Coronary artery (tissue), 2 donors: ENCODE data around the gene UEVLD.
A peak's percentile ranks its signal among the peaks of the same experiment; 100 is the strongest.

Source experiments
- DNase-seq: peaks from one replicate; pipeline ENCODE4 v3.0.0-alpha.2; 2017; ENCODE audit warnings: low spot score
- H3K27ac ChIP-seq, 2 donors: fragments of 200-600 bp; sonication (generic); one replicate each; pipeline ENCODE4 v1.5.1; 2016 to 2019
- H3K4me3 ChIP-seq: fragments of 200-600 bp; sonication (generic); 2 replicates; pipeline ENCODE4 v1.5.1; 2016; ENCODE audit warnings: mild to moderate bottlenecking, moderate library complexity
- CTCF ChIP-seq: fragments of 200-600 bp; sonication (generic); IDR thresholded peaks from one replicate; pipeline ENCODE4 v1.5.1; 2019; ENCODE audit warnings: antibody characterized with exemption

The UEVLD gene

GRCh38 chr11:18588297-18589252, at the start of gene UEVLD:
UEVLD (minus strand) TSS chr11:18588734; CDS start chr11:18588654, 80 bp downstream.
- Histone ChIP-seq H3K4me3 (peak within 1 kb of the TSS; percentile 89), H3K27ac (peak within 1 kb of the TSS; percentile 75 to 88)
- no peak for TF ChIP-seq CTCF
- DNase-seq: peak; percentile 95

- no peak for TF ChIP-seq CTCF
- Histone ChIP-seq H3K4me3 (peak within 1 kb of the TSS; percentile 88), H3K27ac (peak within 1 kb of the TSS; percentile 94 to 95)
- DNase-seq: peak; percentile 100
Observed at GRCh38 chr11:18634140-18635032, 45.9 kb upstream of the UEVLD start, which contains the start of gene SPTY2D1. SPTY2D1 (minus strand) TSS chr11:18634342; CDS start chr11:18634257, 85 bp downstream.

DNA sequence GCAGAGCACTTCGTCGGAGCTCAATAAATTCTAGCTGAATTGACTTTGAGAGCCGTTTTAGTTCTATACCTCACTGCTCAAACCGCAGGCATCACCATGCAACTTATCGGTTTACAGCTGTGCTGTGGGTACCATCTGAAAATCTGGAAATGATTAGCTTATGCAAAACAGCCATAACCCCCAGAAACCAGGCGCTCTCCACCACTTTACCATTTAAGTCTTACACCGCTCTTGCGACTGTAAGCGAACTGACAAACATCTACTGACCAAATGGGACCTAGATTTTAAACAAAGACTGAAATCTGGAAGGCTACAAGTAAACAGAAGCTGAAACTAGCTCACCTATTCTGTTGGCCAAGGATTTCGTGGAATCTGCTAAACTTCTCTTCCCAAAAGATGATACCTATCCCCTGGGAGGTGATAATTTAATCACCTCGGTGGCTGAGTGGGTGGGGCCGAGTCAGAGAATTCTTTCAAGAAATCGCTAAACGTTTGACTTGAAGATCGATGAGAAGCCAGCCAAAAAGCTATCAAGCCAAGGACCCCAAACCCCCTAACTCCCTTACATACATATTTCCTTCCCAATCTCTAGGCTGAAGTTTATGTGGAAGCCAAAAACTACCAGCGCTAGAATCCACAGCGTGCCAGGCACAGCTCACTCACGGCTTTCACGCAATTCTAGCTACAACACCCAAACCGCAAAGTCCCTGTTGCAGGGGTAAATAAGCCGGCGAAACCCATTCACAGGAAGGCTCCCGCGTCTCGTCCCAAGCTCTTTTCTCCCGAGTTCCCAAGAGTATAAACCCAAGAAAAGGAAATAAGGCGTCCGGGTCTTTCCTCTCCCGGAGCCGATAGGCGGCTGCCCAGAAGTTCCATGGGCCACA, 45.0 kb upstream of the UEVLD start:
- TF ChIP-seq CTCF: no peak
- Histone ChIP-seq H3K27ac (peak overlapping the region; percentile 94 to 95), H3K4me3 (peak overlapping the region; percentile 88)
- DNase-seq: no peak

DNA sequence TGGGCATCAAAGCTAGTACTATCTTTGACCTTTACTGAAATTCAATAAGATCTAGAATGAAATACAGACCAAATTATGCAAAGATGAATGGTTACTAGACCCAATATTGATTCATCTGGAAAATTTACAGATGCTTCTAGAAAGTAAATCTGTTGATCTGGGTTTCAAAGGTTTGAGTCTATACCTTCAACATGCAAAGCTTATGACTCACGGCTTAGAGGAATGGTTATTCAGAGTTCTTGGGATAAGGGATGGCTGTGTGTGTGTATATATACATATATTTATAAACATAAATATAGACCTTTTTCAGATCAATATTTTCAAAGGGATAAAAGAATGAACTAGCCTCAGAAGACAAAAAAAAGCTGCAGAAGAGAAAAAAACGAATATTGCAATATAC, 44.3 kb upstream of the UEVLD start:
- no peak for DNase-seq
- no peak for TF ChIP-seq CTCF
- Histone ChIP-seq H3K27ac (no peak overlapping the region), H3K4me3 (peak overlapping the region; percentile 88)

DNA sequence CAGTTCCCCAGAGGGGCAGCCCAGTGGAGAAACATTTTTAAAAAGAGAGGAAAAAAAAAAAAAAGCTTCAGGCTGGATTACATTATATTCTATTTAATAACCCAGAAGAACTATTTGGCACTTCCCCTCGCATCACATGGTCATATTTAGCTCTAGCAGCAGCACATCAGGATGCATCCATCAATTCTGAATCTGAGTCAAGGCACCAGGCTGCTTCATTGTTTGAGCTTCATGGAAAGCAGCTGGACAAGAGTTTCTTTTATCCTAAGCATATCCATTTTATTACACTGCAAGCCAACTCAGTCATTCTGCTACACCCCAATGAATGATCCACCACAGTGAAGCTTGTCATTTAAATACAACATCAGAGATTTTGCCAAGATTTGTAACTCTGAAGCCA, 35.6 kb upstream of the UEVLD start:
- H3K27ac ChIP-seq: no peak overlapping the region
- no peak overlapping the region for H3K4me3 ChIP-seq
- no peak for TF ChIP-seq CTCF
- DNase-seq: no peak

DNA sequence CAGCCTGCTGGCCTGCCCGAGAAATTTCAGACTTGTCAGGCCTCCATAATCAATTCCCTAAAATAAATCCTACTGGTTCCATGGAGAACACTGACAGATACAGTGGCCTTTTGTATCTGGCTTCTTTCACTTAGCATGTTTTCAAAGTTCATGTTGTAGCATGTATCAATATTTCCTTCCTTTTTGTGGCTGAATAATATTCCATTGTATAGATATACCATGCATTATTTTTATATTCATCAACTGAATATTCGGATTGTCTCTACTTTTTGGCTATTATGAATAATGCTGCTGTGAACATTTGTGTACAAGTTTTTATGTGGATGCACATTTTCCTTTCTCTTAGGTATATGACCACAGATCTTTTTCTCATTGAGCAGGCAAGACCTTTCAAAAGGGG, 35.2 kb upstream of the UEVLD start:
- DNase-seq: no peak
- TF ChIP-seq CTCF: no peak
- H3K27ac ChIP-seq: no peak overlapping the region
- no peak overlapping the region for H3K4me3 ChIP-seq
